NCI-H69 (cell line): ENCODE data around the gene ARHGAP12.
A peak's percentile ranks its signal among the peaks of the same experiment; 100 is the strongest.

Source experiments
- DNase-seq: peaks from one replicate; lab custom pipeline; 2025; lab: John Stamatoyannopoulos, UW

Gene ARHGAP12

DNA sequence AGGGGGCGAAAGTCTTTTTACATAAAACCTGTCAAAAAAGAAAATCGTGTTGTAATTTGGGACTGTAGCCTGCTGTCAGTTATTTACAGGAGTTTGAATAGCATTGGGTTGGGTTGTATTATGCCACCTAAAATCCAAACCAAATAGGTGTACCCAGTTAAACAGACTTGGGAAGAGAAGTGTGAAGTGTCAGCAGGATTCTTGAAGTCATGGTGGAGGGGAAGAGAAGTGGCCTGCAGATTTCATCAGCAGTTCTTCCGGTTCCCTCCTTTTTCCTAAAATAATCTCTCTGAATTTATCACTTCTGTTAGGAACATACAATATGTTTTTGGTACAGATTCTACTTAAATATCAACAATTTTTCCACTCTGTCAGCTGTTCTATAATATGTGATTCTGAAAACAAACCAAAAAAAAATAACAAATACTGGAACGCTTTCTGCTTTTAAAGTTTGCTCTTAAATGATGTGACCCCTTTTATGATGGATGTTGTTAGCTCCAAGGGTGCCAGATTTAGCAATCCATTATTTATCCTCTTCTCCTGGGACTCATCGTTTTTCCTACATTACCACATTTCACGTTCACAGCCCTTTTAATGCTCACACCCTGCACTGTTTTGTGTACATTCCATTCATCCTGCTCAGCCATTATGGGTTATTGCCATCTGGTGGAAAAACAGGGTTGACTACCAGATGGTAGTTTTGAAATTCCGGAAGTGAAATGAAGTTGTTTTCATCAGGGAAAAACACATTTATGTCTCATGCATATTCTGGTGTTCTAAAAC, 18.7 kb upstream of the ARHGAP12 start:
- DNase-seq, result peak; percentile 83

GRCh38 chr10:31945392-31945791, 16.8 kb upstream of the ARHGAP12 start:
- no peak for DNase-seq

GRCh38 chr10:31944071-31944433, 15.4 kb upstream of the ARHGAP12 start:
- DNase-seq, result no peak

GRCh38 chr10:31942892-31943291, 14.3 kb upstream of the ARHGAP12 start:
- DNase-seq, result no peak

DNA sequence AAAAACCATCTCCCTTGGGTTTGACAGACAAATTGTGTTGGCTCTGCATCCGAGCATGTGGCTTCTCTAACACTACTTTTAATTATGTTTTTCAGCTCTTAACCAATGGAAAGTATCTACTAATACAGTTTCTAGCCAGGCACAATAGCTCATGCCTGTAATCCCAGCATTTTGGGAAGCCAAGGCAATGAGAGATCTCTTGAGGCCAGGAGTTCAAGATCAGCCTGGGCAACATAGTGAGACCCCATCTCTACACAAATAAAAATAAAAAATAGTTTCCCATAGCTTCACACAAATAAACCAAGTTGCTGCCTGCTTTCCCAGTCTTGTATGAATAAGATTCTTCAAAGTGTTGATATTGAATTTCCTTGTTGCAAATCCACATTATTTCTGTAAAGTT, 13.8 kb upstream of the ARHGAP12 start:
- no peak for DNase-seq

DNA sequence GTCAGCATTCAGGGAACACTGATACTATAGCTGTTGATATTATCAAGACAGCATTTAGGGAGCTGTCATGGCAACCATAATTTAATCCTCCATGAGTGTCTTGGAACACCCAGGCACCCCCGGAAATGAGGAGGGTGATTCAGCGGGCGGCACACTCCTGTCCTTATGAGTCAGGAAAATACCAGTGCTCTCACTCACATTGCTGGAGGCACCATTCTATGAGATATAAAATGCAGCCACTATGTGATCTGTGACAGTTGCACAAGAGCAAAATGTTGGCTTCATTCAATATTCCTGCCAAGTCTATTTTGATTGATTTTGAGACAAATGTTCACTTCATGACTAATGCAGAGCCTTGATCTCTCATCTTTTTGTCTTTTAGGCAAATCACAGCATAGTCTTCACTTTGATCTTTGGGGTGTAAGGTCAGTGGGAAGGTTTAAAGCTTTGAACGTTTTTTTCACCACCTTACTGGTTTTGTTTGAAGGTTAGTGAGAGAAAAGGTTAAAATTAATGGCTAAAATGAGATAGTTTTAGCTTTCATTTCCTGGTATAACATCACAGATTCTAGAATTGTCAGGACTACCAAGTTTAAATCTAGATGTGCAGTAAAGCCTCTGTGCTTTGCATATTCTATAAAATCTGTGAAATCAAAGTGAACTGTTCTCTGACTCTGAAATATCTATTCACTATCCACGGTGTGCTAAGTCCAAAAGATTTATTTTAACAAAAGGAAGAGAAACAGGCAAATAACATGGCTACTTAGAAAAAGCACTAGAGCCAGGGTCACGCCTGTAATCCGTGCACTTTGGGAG, 12.4 kb upstream of the ARHGAP12 start:
- peak; percentile 42 for DNase-seq

- DNase-seq, result no peak
Measured at GRCh38 chr10:31939797-31940708, 11.4 kb upstream of the ARHGAP12 start.

GRCh38 chr10:31937371-31937770, 8.7 kb upstream of the ARHGAP12 start:
- no peak for DNase-seq

DNA sequence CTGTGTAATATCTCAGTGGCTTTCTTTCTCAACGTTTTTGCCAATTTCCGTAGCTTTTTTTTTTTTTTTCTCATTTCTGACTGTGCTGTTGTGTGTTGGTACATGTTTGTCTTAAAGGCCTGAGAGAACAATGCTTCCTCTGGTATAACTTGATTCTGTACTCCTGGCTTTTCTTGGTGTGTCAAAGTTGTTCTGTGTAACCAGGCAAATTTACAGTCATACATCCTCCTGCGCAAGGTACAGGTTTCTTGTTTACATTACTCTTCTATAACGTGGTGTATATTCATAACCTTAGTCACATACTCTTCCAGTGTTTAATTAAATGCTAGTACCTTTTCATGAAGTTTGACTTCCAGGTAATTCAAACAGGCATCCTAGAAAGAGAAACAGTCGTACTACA, 8.3 kb upstream of the ARHGAP12 start:
- no peak for DNase-seq

- DNase-seq, result no peak
Measured at GRCh38 chr10:31936086-31936485, 7.5 kb upstream of the ARHGAP12 start.

GRCh38 chr10:31935678-31936077, 7.0 kb upstream of the ARHGAP12 start:
- DNase-seq, result peak; percentile 17

GRCh38 chr10:31932838-31933237, 4.2 kb upstream of the ARHGAP12 start:
- no peak for DNase-seq

DNA sequence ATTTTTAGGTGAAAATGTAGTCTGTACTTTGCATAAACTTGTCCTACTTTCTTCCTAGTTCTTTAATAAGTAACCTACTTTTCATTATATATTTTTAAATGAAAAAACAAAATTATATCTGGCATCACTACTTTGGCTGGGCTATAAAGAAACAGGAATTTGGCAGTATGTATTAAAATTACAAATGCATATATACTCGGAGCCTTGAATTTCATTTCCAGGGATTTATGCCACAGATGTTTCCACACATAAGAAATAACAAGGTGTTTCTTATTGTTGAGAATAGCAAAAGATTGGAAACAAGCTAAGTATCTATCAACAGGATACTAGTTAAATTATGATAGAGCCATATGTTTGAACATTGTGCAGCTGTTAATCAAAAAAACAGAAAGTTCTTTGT, 2.2 kb upstream of the ARHGAP12 start:
- no peak for DNase-seq

DNA sequence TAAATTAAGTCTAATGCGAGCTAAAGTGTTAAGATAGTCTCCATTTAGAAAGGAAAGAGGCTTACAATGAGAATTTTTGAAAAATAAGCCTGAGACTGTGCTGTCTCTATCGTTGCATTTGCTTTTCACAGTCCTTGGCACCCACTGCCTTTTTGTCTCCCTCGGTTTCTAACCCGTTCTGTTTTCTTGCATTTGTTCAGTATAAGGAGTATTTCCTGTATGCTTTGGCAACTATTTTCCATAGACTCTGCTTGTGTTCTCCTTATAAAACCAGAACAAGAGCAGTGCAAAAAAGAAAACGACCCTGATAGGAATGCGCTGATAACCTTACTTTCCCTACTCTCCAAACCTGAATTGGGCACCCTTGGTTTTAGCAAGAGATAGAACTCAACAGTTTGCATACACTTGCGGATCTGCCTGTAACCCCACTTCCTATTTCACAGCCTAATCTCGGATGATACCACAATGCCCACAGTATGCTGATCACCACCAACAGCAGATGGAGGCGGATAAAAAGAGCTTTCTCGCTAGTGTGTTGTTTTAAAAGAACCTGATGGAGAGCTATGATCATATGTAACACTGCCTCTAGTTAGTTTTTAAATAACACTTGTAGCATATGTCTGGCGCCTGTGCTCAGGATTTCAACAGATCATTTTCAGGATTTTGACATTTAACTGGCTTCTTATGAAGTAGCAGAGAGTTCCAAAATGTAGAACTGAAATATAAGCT, 1.6 kb upstream of the ARHGAP12 start:
- DNase-seq, result peak; percentile 7

DNA sequence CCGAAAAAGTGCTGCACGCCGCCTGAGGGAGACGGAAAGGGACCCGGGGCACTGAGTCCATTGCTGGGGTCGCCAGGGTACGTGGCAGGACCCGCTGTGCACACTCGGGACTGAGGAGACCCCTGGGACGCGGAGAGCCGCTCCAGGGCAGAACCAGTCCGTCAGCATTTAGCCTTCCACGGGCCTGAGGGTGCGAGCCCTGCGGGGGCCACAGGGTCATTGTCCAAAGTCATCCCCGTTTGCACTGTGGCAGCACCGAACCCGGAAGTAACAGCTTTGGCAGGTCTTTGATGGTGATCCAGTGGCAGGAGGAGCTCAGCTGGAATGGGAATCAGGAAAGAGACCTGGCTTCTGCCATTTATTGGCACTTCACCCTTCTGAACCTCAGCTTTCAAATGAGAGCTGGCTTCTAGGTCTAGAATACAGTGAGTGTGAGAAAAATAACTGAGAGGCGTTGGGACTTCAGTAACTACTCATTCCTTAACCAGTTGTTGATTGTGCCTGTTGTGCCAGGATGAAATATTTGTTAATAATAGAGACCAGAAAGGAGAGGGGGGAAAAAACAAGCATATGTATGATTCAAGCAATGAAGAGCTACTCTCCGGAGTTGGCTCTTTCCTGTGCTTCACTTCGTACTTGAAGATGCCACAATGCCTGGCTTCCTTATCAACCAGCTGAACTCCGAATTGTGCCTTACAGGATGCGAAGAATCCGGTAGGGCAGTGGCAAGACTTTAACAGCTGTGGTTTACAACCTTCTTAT, 811 bp upstream of the ARHGAP12 start:
- peak; percentile 55 for DNase-seq

DNA sequence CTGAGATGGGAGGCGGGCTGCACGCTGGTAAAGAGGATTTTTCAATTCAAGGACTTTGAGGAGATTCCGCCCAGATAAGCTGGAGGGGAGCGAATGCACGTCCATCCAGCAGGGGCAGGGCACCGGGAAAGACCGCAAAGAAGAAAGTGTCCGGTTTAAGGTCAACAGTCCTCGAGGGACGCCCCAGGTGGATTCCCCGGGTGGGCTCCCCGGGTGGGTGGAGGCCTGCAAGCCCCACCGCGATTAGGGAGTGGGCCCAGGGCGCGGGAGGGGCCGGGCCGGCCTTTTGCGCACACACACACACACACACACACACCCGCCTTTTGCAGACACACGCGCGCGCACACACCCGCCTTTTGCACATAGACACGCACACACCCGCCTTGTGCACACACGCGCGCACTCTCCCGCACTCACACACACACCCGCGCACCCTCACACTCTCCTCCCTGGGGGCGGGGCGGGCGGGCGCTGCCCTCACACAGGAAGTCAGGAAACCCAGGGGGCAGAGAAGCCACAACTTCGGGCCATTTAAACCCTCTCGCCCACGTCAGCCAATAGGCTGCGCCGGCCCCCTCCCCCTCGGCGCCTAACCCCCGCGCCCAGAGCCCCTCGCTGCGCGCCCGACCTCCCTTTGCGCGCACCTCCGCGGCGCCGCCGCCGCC, 615 bp downstream of the ARHGAP12 start:
- DNase-seq, result peak; percentile 85

DNA sequence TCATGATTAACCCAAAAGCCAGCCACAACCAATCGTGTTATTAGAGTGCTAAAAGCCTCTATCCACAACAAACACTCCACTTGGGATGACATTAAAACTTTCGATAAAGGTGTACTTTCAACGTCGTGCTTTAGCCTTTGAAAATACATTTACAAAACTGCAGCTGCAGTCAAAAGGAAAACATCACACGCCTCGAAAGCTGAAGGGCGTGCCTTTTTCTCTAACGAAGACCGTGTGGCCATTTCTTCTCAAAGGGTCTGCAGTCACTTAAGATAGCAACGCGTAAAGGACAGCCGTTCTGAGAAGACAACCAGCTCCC, 1.1 kb downstream of the ARHGAP12 start:
- no peak for DNase-seq

- peak; percentile 25 for DNase-seq
Measured at GRCh38 chr10:31926765-31927564, 1.7 kb downstream of the ARHGAP12 start.

GRCh38 chr10:31926160-31926559, 2.5 kb downstream of the ARHGAP12 start:
- no peak for DNase-seq

DNA sequence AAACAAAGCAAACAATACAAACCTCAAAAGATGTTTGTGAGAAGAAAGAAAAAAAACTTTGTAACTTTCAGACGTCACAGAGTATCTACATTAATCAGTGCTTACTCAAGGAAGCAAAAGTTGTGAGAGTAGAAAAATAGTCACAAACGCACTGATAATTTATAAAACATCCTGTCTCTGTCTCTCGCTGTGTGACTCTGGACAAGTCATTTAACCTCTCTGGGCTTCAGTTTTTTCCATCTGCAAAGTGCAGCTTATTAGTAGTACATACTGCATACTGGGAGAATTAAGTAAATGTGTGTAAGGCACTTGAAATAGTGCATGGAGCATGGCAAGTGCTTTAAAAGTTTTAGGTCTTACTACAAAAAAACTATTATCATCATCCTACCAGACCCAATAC, 3.8 kb downstream of the ARHGAP12 start:
- DNase-seq, result no peak
